T-cell (primary cell): ENCODE data around the gene PGM5. TPM values are rescaled to one million over a fixed set of nuclear protein-coding genes. Genes with fewer than 3 reads are reported as not detected.

Source experiments
- ATAC-seq, 4 experiments: fragments of 200-7000 bp in 3 of 4; fragments of 150-1000 bp in 1 of 4; cut with Tn5 transposase; replicated peaks in 1 of 4; 1 replicate in 3 of 4; 2 replicates in 1 of 4; pipeline ENCODE4 v1.10.0; 2021; ENCODE audit warnings: moderate library complexity in 3 of 4, mild to moderate bottlenecking in 2 of 4, moderate number of reproducible peaks in 1 of 4
- CTCF ChIA-PET, 2 donors: fragments of 300-600 bp; sonication (Branson Sonifier 250); formaldehyde crosslinking; loops; one replicate each; lab custom pipeline; 2022; ENCODE audit warnings: antibody characterized with exemption in 2 of 2; lab: Charles Lee
- POLR2A ChIA-PET, 2 donors: fragments of 300-600 bp; sonication (Branson Sonifier 250); formaldehyde crosslinking; loops; one replicate each; lab custom pipeline; 2022; ENCODE audit warnings: antibody characterized with exemption in 2 of 2; lab: Charles Lee
- DNase-seq, 35 experiments: peaks; one replicate each; pipeline versions ENCODE4 v3.0.0 to v3.0.0-alpha.2; 2013 to 2023
- H3K27ac ChIP-seq: one replicate; pipeline ENCODE4 v1.5.1; 2013; ENCODE audit warnings: low read length
- H3K27me3 ChIP-seq, 2 experiments: replicated peaks in 1 of 2; 1 replicate in 1 of 2; 2 replicates in 1 of 2; pipeline versions ENCODE4 v1.6.1 to v1.7.0; 2013; ENCODE audit warnings: low read length in 1 of 2, mixed read lengths in 1 of 2; ENCODE audit not compliant: control insufficient read depth in 2 of 2, insufficient read depth in 2 of 2; ENCODE audit errors: extremely low read depth in 1 of 2
- H3K36me3 ChIP-seq, 2 donors: 1 replicate in 1 of 2; 2 replicates in 1 of 2; pipeline versions ENCODE4 v1.6.1 to v1.7.0; 2013; ENCODE audit warnings: low read length in 1 of 2; ENCODE audit not compliant: control insufficient read depth in 2 of 2, insufficient read depth in 1 of 2; ENCODE audit errors: extremely low read depth in 1 of 2
- H3K4me1 ChIP-seq, 2 experiments: 1 replicate in 1 of 2; 2 replicates in 1 of 2; pipeline versions ENCODE4 v1.6.1 to v1.7.0; 2013; ENCODE audit warnings: low read length in 2 of 2, mixed read lengths in 1 of 2; ENCODE audit not compliant: insufficient read depth in 2 of 2, control insufficient read depth in 1 of 2; ENCODE audit errors: extremely low read depth in 1 of 2
- H3K4me3 ChIP-seq, 2 donors: 1 replicate in 1 of 2; 2 replicates in 1 of 2; pipeline versions ENCODE4 v1.5.1 to v1.7.0; 2013; ENCODE audit warnings: mild to moderate bottlenecking in 2 of 2, low read length in 1 of 2, moderate library complexity in 1 of 2; ENCODE audit not compliant: control insufficient read depth in 1 of 2; ENCODE audit errors: extremely low read depth in 1 of 2
- H3K9me3 ChIP-seq: 2 replicates; pipeline ENCODE4 v1.7.0; 2013
- H3K27ac Mint-ChIP-seq, 2 donors: one replicate each; pipeline ENCODE4 v1.8.0; 2020 to 2021; ENCODE audit warnings: mild to moderate bottlenecking in 2 of 2, mixed read lengths in 2 of 2
- H3K27me3 Mint-ChIP-seq, 2 donors: one replicate each; pipeline ENCODE4 v1.8.0; 2021 to 2022; ENCODE audit warnings: mixed read lengths in 2 of 2
- H3K36me3 Mint-ChIP-seq: one replicate; pipeline ENCODE4 v1.8.0; 2021; ENCODE audit warnings: mixed read lengths
- H3K4me1 Mint-ChIP-seq, 3 donors: one replicate each; pipeline ENCODE4 v1.8.0; 2020 to 2022; ENCODE audit warnings: mixed read lengths in 3 of 3, mild to moderate bottlenecking in 1 of 3
- H3K4me3 Mint-ChIP-seq, 3 donors: one replicate each; pipeline ENCODE4 v1.8.0; 2020 to 2022; ENCODE audit warnings: mild to moderate bottlenecking in 3 of 3, mixed read lengths in 3 of 3, moderate library complexity in 3 of 3
- H3K9me3 Mint-ChIP-seq, 3 donors: one replicate each; pipeline ENCODE4 v1.8.0; 2020 to 2022; ENCODE audit warnings: mixed read lengths in 3 of 3
- WGBS: methylation state at CpG from one replicate; pipeline ENCODE4 v1.1.5; 2013; ENCODE audit warnings: missing lambda C conversion rate; ENCODE audit not compliant: insufficient coverage; 5-methylcytosine and 5-hydroxymethylcytosine counted together
- total RNA-seq, 35 experiments: library from RNA in 6 of 35; stranded (reverse) in 6 of 35; fragments of 120-200 nt in 1 of 35; gene quantifications; one replicate each; pipeline versions ENCODE4 v1.2.1 to v1.2.4 and lab custom pipeline; 2013 to 2026

The PGM5 gene
- total RNA-seq, 5 donors from 2014 or later (not counting 1 experiment from before 2014, with no cell fraction given) = 0.20 to 0.69 (median 0.32) TPM; not detected in 1

- POLR2A ChIA-PET = no interaction called here
- Mint-ChIP-seq H3K9me3 (peaks cover 5 to 12% (median 8%) of the 10 kb centered on the region in 3 donors), H3K27ac (no peak overlapping the region), H3K27me3 (peaks cover 9 to 15% of the 10 kb centered on the region in 2 donors), H3K4me1 (no peaks in the 10 kb centered on the region), H3K36me3 (no peaks in the 10 kb centered on the region), H3K4me3 (no peak overlapping the region)
- Histone ChIP-seq H3K9me3 (no peaks in the 10 kb centered on the region), H3K4me1 (no peaks in the 10 kb centered on the region), H3K27ac (no peak overlapping the region), H3K4me3 (no peak overlapping the region), H3K36me3 (no peaks in the 10 kb centered on the region), H3K27me3 (no peaks in the 10 kb centered on the region)
- DNase-seq (no peak), ATAC-seq (no peak)
- CTCF ChIA-PET = no interaction called here
- WGBS = no CpG with 5 or more reads among the region's 4 CpGs
These were observed 133.2 kb downstream of the PGM5 start for GRCh38 chr9:68489646-68490045.

- no peaks in the 10 kb centered on the region for H3K36me3 ChIP-seq
- H3K27ac ChIP-seq = no peak overlapping the region
- 39% methylated on average over 5 of the region's 6 CpGs for WGBS
- no peaks in the 10 kb centered on the region for H3K27me3 ChIP-seq
- DNase-seq = no peak
- H3K9me3 ChIP-seq = no peaks in the 10 kb centered on the region
- Mint-ChIP-seq H3K27ac (no peak overlapping the region), H3K27me3 (peaks cover 7 to 20% of the 10 kb centered on the region in 2 donors), H3K4me3 (no peak overlapping the region), H3K4me1 (no peaks in the 10 kb centered on the region), H3K9me3 (no peaks in the 10 kb centered on the region), H3K36me3 (no peaks in the 10 kb centered on the region)
- H3K4me3 ChIP-seq = no peak overlapping the region
- ChIA-PET CTCF (interaction anchor here in 1 of 2 donors (0.6 kb wide), 1 partner anchor 18 kb away, joined by 3 read pairs; no protein-coding TSS in a partner anchor), POLR2A (interaction anchor here in 1 of 2 donors (0.6 kb wide), 1 partner anchor 206 kb away, joined by 5 read pairs; no protein-coding TSS in a partner anchor)
- no peaks in the 10 kb centered on the region for H3K4me1 ChIP-seq
- no peak for ATAC-seq
These were observed 136.4 kb downstream of the PGM5 start for GRCh38 chr9:68492806-68493205.

- Histone ChIP-seq H3K27ac (no peak overlapping the region), H3K4me3 (no peak overlapping the region), H3K36me3 (no peaks in the 10 kb centered on the region), H3K27me3 (no peaks in the 10 kb centered on the region), H3K9me3 (no peaks in the 10 kb centered on the region), H3K4me1 (no peaks in the 10 kb centered on the region)
- no peak overlapping the region for H3K27ac Mint-ChIP-seq
- no peaks in the 10 kb centered on the region for H3K9me3 Mint-ChIP-seq
- no peak for DNase-seq
- H3K4me3 Mint-ChIP-seq = no peak overlapping the region
- peaks cover 7 to 23% of the 10 kb centered on the region in 2 donors for H3K27me3 Mint-ChIP-seq
- ATAC-seq = no peak
- ChIA-PET CTCF (interaction anchor here in 1 of 2 donors (0.7 kb wide), 1 partner anchor 15 kb away, joined by 3 read pairs; no protein-coding TSS in a partner anchor), POLR2A (no interaction called here)
- no peaks in the 10 kb centered on the region for H3K4me1 Mint-ChIP-seq
- no peaks in the 10 kb centered on the region for H3K36me3 Mint-ChIP-seq
These were observed 137.1 kb downstream of the PGM5 start for GRCh38 chr9:68493541-68493940.

- no peak overlapping the region for H3K27ac Mint-ChIP-seq
- H3K36me3 Mint-ChIP-seq = no peaks in the 10 kb centered on the region
- ATAC-seq = no peak
- DNase-seq = no peak
- no CpG with 5 or more reads among the region's 3 CpGs for WGBS
- Histone ChIP-seq H3K36me3 (no peaks in the 10 kb centered on the region), H3K4me1 (no peaks in the 10 kb centered on the region), H3K4me3 (no peak overlapping the region), H3K27me3 (no peaks in the 10 kb centered on the region), H3K27ac (no peak overlapping the region), H3K9me3 (no peaks in the 10 kb centered on the region)
- CTCF ChIA-PET = interaction anchor here in 1 of 2 donors (0.7 kb wide), 1 partner anchor 14 kb away, joined by 3 read pairs; no protein-coding TSS in a partner anchor
- POLR2A ChIA-PET = no interaction called here
- no peak overlapping the region for H3K4me3 Mint-ChIP-seq
- H3K9me3 Mint-ChIP-seq = no peaks in the 10 kb centered on the region
- H3K27me3 Mint-ChIP-seq = peaks cover 7 to 23% of the 10 kb centered on the region in 2 donors
- H3K4me1 Mint-ChIP-seq = no peaks in the 10 kb centered on the region
These were observed 137.7 kb downstream of the PGM5 start for GRCh38 chr9:68493958-68494577.

- Mint-ChIP-seq H3K4me3 (no peak overlapping the region), H3K27me3 (peaks cover 7 to 23% of the 10 kb centered on the region in 2 donors), H3K36me3 (no peaks in the 10 kb centered on the region), H3K27ac (no peak overlapping the region), H3K4me1 (no peaks in the 10 kb centered on the region), H3K9me3 (no peaks in the 10 kb centered on the region)
- ATAC-seq = no peak
- no peaks in the 10 kb centered on the region for H3K27me3 ChIP-seq
- H3K27ac ChIP-seq = no peak overlapping the region
- H3K9me3 ChIP-seq = no peaks in the 10 kb centered on the region
- WGBS = no CpG with 5 or more reads among the region's 1 CpG
- ChIA-PET CTCF (no interaction called here), POLR2A (no interaction called here)
- H3K4me1 ChIP-seq = no peaks in the 10 kb centered on the region
- H3K4me3 ChIP-seq = no peak overlapping the region
- no peak for DNase-seq
- H3K36me3 ChIP-seq = no peaks in the 10 kb centered on the region
These were observed 138.8 kb downstream of the PGM5 start for GRCh38 chr9:68495247-68495646.

- H3K27ac ChIP-seq = no peak overlapping the region
- ATAC-seq (no peak), DNase-seq (no peak)
- Mint-ChIP-seq H3K27ac (no peak overlapping the region), H3K36me3 (no peaks in the 10 kb centered on the region), H3K4me1 (no peaks in the 10 kb centered on the region), H3K4me3 (no peak overlapping the region), H3K9me3 (no peaks in the 10 kb centered on the region), H3K27me3 (peaks cover 7 to 23% of the 10 kb centered on the region in 2 donors)
- CTCF ChIA-PET = no interaction called here
- POLR2A ChIA-PET = no interaction called here
- H3K4me1 ChIP-seq = no peaks in the 10 kb centered on the region
- H3K27me3 ChIP-seq = no peaks in the 10 kb centered on the region
- H3K36me3 ChIP-seq = no peaks in the 10 kb centered on the region
- H3K9me3 ChIP-seq = no peaks in the 10 kb centered on the region
- no peak overlapping the region for H3K4me3 ChIP-seq
These were observed 139.9 kb downstream of the PGM5 start for GRCh38 chr9:68496356-68496755.
